ENCODE data around the gene FNDC3B.

Gene FNDC3B

DNA sequence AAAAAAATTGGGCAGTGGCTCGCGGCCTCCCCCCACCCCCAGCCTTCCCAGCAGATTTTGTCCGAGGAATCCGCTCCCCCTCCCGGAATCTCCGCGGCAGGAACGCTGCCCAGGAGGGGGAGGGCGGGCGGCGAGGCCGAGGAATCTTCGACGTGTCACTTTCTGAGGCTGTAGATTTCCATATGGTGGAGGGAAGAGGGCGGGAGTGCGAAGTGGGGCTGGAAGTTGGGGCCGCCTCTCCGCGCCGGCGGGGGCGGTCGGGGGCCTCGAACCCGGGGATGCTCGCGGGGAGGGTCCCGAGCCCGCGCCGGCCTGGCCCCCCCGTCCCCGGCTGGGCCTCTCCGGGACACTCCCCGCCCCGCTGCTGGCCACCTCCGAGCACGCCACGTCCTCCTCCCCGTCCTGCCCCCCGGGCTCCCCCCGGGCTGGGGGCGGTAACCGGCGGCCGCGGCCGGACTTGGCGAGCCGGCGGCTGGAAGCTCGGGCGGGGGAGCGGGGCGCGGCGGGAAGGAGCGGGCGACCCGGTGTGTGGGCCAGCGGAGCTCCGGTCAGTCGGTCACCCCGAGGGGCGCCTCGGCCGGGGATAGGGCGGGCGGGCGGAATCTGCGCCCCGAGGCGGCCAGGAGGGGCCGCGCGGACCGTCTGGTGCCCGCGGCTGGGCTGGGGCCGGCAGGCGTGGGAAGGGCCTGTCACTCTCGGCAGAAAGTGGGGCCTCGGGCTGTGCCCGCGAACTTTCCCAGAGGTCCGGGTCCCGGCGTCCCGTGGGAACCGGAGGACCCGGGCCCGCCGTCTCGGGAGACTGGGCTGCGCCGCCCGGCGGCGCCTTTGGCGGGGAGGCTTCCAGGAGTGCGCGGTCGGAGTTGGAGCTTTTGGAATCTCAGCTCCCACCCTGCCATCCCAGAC, 951 bp downstream of the FNDC3B start (continued):
- peak; percentile 79 for TF ChIP-seq IKZF3 (tag by site-specific recombination; IDR thresholded peaks at IDR 0.05)
- TF ChIP-seq ZBTB11 (tag by site-specific recombination; conservative IDR thresholded peaks at IDR 0.05; ENCODE audit: low read depth): no peak
- TF ChIP-seq ZSCAN30 (tag by site-specific recombination; IDR thresholded peaks at IDR 0.05): no peak; the same call in 1 of the 2 replicates
- TF ChIP-seq, protein P1, sequence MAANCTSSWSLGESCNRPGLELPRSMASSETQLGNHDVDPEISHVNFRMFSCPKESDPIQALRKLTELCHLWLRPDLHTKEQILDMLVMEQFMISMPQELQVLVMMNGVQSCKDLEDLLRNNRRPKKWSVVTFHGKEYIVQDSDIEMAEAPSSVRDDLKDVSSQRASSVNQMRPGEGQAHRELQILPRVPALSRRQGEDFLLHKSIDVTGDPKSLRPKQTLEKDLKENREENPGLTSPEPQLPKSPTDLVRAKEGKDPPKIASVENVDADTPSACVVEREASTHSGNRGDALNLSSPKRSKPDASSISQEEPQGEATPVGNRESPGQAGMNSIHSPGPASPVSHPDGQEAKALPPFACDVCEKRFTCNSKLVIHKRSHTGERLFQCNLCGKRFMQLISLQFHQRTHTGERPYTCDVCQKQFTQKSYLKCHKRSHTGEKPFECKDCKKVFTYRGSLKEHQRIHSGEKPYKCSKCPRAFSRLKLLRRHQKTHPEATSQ (tag by site-specific recombination; IDR thresholded peaks at IDR 0.05): no peak
- TF ChIP-seq ZNF132 (tag by site-specific recombination; IDR thresholded peaks at IDR 0.05; ENCODE audit: borderline replicate concordance): no peak
- no peak for TF ChIP-seq ZNF621 (tag by site-specific recombination; IDR thresholded peaks at IDR 0.05)
- no peak for TF ChIP-seq ZFP41 (tag by site-specific recombination; IDR thresholded peaks at IDR 0.05; ENCODE audit: borderline replicate concordance)
- no peak for TF ChIP-seq OSR2 (tag by site-specific recombination; IDR thresholded peaks at IDR 0.05)
- TF ChIP-seq, protein P2, sequence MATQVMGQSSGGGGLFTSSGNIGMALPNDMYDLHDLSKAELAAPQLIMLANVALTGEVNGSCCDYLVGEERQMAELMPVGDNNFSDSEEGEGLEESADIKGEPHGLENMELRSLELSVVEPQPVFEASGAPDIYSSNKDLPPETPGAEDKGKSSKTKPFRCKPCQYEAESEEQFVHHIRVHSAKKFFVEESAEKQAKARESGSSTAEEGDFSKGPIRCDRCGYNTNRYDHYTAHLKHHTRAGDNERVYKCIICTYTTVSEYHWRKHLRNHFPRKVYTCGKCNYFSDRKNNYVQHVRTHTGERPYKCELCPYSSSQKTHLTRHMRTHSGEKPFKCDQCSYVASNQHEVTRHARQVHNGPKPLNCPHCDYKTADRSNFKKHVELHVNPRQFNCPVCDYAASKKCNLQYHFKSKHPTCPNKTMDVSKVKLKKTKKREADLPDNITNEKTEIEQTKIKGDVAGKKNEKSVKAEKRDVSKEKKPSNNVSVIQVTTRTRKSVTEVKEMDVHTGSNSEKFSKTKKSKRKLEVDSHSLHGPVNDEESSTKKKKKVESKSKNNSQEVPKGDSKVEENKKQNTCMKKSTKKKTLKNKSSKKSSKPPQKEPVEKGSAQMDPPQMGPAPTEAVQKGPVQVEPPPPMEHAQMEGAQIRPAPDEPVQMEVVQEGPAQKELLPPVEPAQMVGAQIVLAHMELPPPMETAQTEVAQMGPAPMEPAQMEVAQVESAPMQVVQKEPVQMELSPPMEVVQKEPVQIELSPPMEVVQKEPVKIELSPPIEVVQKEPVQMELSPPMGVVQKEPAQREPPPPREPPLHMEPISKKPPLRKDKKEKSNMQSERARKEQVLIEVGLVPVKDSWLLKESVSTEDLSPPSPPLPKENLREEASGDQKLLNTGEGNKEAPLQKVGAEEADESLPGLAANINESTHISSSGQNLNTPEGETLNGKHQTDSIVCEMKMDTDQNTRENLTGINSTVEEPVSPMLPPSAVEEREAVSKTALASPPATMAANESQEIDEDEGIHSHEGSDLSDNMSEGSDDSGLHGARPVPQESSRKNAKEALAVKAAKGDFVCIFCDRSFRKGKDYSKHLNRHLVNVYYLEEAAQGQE (tag by site-specific recombination; IDR thresholded peaks at IDR 0.05): no peak
- 0 out of 2 replicates have a peak, but pooled peaks have one; percentile 5 for TF ChIP-seq GLIS2 (tag by site-specific recombination; IDR thresholded peaks at IDR 0.05)
- 0 out of 2 replicates have a peak, but pooled peaks have one; percentile 11 for TF ChIP-seq YY1 (tag by site-specific recombination; IDR thresholded peaks at IDR 0.05)
- TF ChIP-seq ZNF670 (tag by site-specific recombination; IDR thresholded peaks at IDR 0.05; ENCODE audit: low read depth): no peak
- TF ChIP-seq CTCF (tag by site-specific recombination; IDR thresholded peaks at IDR 0.05): peak; percentile 46; the same call in 1 of the 2 replicates
- TF ChIP-seq ZNF843 (tag by site-specific recombination; IDR thresholded peaks at IDR 0.05): no peak
- peak; percentile 74 for TF ChIP-seq ZNF76 (tag by site-specific recombination; IDR thresholded peaks at IDR 0.05; ENCODE audit: borderline replicate concordance, low read depth)
- TF ChIP-seq ZNF558 (tag by site-specific recombination; IDR thresholded peaks at IDR 0.05): no peak
- TF ChIP-seq ZNF274 (IDR thresholded peaks at IDR 0.05; ENCODE audit: low read length): no peak
- no peak for TF ChIP-seq ZNF274 (tag by site-specific recombination; IDR thresholded peaks at IDR 0.05; ENCODE audit: borderline replicate concordance)
- TF ChIP-seq ZNF169 (tag by site-specific recombination; IDR thresholded peaks at IDR 0.05): no peak
- no peak for TF ChIP-seq ZNF585B (tag by site-specific recombination; IDR thresholded peaks at IDR 0.05)
- no peak for TF ChIP-seq BCL11B (tag by site-specific recombination; IDR thresholded peaks at IDR 0.05; ENCODE audit: low read depth)
- TF ChIP-seq ZNF335 (tag by site-specific recombination; conservative IDR thresholded peaks at IDR 0.05): no peak; the same call in 1 of the 2 replicates
- TF ChIP-seq, protein P3, sequence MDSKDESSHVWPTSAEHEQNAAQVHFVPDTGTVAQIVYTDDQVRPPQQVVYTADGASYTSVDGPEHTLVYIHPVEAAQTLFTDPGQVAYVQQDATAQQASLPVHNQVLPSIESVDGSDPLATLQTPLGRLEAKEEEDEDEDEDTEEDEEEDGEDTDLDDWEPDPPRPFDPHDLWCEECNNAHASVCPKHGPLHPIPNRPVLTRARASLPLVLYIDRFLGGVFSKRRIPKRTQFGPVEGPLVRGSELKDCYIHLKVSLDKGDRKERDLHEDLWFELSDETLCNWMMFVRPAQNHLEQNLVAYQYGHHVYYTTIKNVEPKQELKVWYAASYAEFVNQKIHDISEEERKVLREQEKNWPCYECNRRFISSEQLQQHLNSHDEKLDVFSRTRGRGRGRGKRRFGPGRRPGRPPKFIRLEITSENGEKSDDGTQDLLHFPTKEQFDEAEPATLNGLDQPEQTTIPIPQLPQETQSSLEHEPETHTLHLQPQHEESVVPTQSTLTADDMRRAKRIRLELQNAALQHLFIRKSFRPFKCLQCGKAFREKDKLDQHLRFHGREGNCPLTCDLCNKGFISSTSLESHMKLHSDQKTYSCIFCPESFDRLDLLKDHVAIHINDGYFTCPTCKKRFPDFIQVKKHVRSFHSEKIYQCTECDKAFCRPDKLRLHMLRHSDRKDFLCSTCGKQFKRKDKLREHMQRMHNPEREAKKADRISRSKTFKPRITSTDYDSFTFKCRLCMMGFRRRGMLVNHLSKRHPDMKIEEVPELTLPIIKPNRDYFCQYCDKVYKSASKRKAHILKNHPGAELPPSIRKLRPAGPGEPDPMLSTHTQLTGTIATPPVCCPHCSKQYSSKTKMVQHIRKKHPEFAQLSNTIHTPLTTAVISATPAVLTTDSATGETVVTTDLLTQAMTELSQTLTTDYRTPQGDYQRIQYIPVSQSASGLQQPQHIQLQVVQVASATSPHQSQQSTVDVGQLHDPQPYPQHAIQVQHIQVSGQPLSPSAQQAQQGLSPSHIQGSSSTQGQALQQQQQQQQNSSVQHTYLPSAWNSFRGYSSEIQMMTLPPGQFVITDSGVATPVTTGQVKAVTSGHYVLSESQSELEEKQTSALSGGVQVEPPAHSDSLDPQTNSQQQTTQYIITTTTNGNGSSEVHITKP (tag by site-specific recombination; IDR thresholded peaks at IDR 0.05): peak; percentile 7
- TF ChIP-seq ZBTB20 (tag by site-specific recombination; IDR thresholded peaks at IDR 0.05): 0 out of 2 replicates have a peak, but pooled peaks have one; percentile 15
- TF ChIP-seq ZNF610 (tag by site-specific recombination; IDR thresholded peaks at IDR 0.05; ENCODE audit: borderline replicate concordance): no peak
